MCF 10A (cell line): ENCODE measurements around the gene CST9. TPM values are rescaled to one million over a fixed set of nuclear protein-coding genes. Genes with fewer than 3 reads are reported as not detected.

ENCODE experiments used
- BruUV-seq: library from RNA; stranded (reverse); fragments of 400-500 nt; replicated peaks from 2 replicates; lab custom pipeline; 2021; lab: Mats Ljungman, UMichigan
- CTCF ChIA-PET: fragments of 300-600 bp; sonication (Branson Sonifier 250); formaldehyde crosslinking; extraction: SDS; loops from one replicate; lab custom pipeline; 2021; ENCODE audit warnings: antibody characterized with exemption, inconsistent platforms; lab: Yijun Ruan, JAX
- POLR2A ChIA-PET: fragments of 300-600, 350-650 bp; sonication (Branson Sonifier 250); formaldehyde crosslinking; extraction: SDS; loops from one replicate; lab custom pipeline; 2020; ENCODE audit warnings: antibody characterized with exemption, inconsistent platforms; lab: Yijun Ruan, JAX
- DNase-seq: peaks from one replicate; pipeline ENCODE4 v3.0.0-alpha.2; 2018; ENCODE audit not compliant: unreplicated experiment
- H3K27ac Mint-ChIP-seq: one replicate; pipeline ENCODE4 v1.8.0; 2022; ENCODE audit warnings: mild to moderate bottlenecking, low read depth, mixed read lengths; ENCODE audit not compliant: unreplicated experiment
- H3K27me3 Mint-ChIP-seq: one replicate; pipeline ENCODE4 v1.8.0; 2022; ENCODE audit warnings: mixed read lengths; ENCODE audit not compliant: insufficient read depth, unreplicated experiment
- H3K36me3 Mint-ChIP-seq: one replicate; pipeline ENCODE4 v1.8.0; 2022; ENCODE audit warnings: mild to moderate bottlenecking, moderate library complexity, mixed read lengths; ENCODE audit not compliant: insufficient read depth, unreplicated experiment
- H3K4me1 Mint-ChIP-seq: one replicate; pipeline ENCODE4 v1.8.0; 2022; ENCODE audit warnings: mixed read lengths; ENCODE audit not compliant: insufficient read depth, unreplicated experiment
- H3K4me3 Mint-ChIP-seq: one replicate; pipeline ENCODE4 v1.8.0; 2022; ENCODE audit warnings: mild to moderate bottlenecking, moderate library complexity, mixed read lengths; ENCODE audit not compliant: unreplicated experiment
- H3K9me3 Mint-ChIP-seq: one replicate; pipeline ENCODE4 v1.8.0; 2022; ENCODE audit warnings: mixed read lengths; ENCODE audit not compliant: unreplicated experiment
- CTCF ChIP-seq: fragments of 200-600 bp; IDR thresholded peaks from one replicate; pipeline ENCODE4 v1.8.0; 2022; ENCODE audit warnings: antibody characterized with exemption, mild to moderate bottlenecking; ENCODE audit not compliant: unreplicated experiment
- intact Hi-C: fragments of 100-400 bp; cut with micrococcal nuclease; formaldehyde crosslinking; loops from 2 replicates; pipeline ENCODE4 v1.14.1; 2022
- total RNA-seq: library from RNA; stranded (reverse); gene quantifications from 2 replicates; pipeline ENCODE4 v1.2.3, GENCODE V29; 2022

The CST9 gene
- total RNA-seq, 1 experiment from 2014 or later, result not detected

- Mint-ChIP-seq H3K9me3 (peaks cover 20% of the 10 kb centered on the region), H3K4me1 (no peaks in the 10 kb centered on the region), H3K36me3 (no peaks in the 10 kb centered on the region), H3K4me3 (no peak overlapping the region), H3K27me3 (peaks cover 15% of the 10 kb centered on the region), H3K27ac (no peak overlapping the region)
- CTCF ChIA-PET, result interaction anchor here (0.6 to 1.1 kb wide), 3 partner anchors 28 to 137 kb away, joined by 3 to 4 read pairs (median 4); partner anchors contain the start of gene NAPB
- TF ChIP-seq CTCF, result no peak
- intact Hi-C loops, result no loop called here
- DNase-seq, result no peak
- BruUV-seq, result no TSS peak
- POLR2A ChIA-PET, result no interaction called here
Measured at GRCh38 chr20:23554401-23554800, 51.3 kb downstream of the CST9 start.

Other genes with a start within 250 kb of the CST9 start
- 15.5 and 19.9 TPM in 2 replicates for gene GZF1, start 243.7 kb downstream of the CST9 start, total RNA-seq
- 9.6 and 10.9 TPM in 2 replicates for gene NAPB, start 184.4 kb downstream of the CST9 start, total RNA-seq
- not detected in 2 replicates for gene CSTL1, start 166.2 kb downstream of the CST9 start, total RNA-seq
- gene CST11, start 153.0 kb downstream of the CST9 start, total RNA-seq, result not detected in 2 replicates
- gene CST8, start 114.8 kb downstream of the CST9 start, total RNA-seq, result not detected in 2 replicates
- gene CST9L, start 37.4 kb downstream of the CST9 start, total RNA-seq, result not detected in 2 replicates
- gene CST3, start 32.0 kb upstream of the CST9 start, total RNA-seq, result 303 and 315 TPM in 2 replicates
- gene CST4, start 83.1 kb upstream of the CST9 start, total RNA-seq, result not detected in 2 replicates
- not detected in 2 replicates for gene CST1, start 145.0 kb upstream of the CST9 start, total RNA-seq
- not detected in 2 replicates for gene CST2, start 220.8 kb upstream of the CST9 start, total RNA-seq